NOMO-1 (cell line): ENCODE data around the gene WDR12.
"Not testable (repeated sequence)": the region's sequence is repeated elsewhere in the genome, so short reads cannot be mapped to it uniquely, and the experiment has no call there.

Source experiments
- DNase-seq, 2 experiments: peaks; one replicate each; lab custom pipeline; 2025; ENCODE audit not compliant: unreplicated experiment in 2 of 2; lab: John Stamatoyannopoulos, UW

The WDR12 gene

DNA sequence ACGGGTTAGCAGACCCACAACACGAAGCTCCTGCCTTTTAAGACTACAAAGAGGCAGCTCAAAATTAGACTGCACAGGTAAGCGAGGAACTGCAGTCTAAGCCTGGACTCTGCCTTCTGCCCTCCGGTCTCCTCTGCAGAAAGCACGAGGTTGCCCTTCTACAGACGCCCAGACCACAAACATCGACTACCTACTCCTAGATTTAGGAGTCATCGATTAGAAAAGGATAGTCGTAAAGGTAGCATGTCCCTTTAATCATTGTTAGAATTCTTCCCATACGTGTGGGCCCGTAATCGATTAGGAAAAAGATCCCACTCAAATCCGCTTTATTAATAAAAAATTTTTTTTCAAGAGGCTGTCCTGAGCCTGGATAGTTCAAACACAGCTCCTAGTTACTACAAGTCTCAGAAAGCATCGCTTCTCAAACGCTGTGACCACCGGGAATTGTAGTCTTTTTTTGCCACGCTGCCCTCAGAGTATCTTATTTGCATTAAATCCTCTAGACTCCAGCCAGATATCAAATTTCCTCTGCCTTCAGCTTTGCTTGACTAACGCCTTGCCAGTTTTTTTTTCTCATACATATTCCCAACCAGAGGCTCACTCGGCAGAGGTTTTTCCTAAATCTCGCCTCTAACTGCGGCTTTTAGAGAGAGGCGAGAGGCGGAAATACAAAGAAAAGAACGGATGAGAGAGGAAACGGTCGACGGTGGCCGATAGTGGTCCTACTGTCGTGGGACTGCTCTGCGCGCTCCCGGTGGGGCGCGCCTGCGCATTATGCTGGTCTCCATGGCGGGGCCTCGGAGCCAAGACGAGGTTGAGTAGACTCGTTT lies at the start of gene WDR12, which contains the start of gene CARF:
TSS of gene WDR12 (minus strand) at position 162 of the 830 bp plus-strand sequence. CDS start 197 bp downstream, outside the sequence.
TSS of gene CARF (plus strand) at position 764 of the 830 bp plus-strand sequence. CDS start 29,628 bp downstream, outside the sequence.
- peak; percentile 85 to 95 for DNase-seq

DNA sequence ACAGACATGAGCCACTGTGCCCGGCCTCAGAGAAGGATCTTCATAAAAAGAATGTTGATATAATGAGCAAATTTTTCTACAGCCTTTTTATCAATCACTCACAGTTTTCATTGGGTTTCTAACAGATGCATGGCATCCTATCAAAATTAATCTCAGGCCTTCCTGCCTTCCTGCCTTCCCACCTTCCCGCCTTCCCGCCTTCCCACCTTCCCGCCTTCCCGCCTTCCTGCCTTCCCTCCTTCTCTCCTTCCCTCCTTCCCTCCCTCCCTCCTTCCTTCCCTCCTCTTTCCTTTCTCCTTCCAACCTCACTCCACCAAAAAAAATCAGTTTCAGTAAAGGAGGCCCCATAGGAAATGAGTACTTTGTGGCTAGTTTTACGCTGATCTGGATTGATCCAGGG lies 49.1 kb upstream of the WDR12 start:
- DNase-seq, result no peak

DNA sequence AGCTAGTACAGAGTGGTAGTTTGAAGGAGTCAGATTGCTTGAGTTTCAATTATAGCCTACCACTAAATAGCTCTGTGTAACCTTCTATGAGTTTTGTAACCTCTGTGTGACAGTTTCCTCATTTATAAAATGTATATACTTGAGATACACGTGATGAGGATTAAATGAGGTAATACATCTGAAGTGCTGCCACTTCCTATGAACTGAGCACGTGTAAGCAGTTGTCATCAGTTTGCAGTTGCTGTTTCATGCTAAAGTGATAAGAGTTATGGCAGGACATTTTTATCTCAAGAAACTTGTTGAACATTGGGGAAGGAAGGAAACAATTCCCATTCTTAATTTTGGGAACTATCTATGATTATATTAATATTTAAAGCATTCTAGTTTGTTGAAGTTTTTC lies 39.1 kb upstream of the WDR12 start:
- DNase-seq, result peak; percentile 59 to 98

DNA sequence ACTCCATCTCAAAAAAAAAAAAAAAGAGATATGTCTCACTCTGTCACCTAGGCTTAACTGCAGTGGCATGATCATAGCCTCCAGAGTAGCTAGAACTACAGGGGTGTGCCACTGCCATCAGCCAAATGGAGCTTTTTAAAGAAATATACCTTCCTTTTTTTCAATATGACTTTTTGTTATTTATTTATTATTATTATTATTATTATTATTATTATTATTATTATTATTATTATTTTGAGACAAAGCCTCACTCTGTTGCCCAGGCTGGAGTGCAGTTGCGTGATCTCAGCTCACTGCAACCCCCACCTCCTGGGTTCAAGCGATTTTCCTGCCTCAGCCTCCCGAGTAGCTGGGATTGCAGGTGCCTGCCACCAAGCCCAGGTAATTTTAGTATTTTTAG lies 37.9 kb upstream of the WDR12 start:
- not testable (repeated sequence) for DNase-seq

DNA sequence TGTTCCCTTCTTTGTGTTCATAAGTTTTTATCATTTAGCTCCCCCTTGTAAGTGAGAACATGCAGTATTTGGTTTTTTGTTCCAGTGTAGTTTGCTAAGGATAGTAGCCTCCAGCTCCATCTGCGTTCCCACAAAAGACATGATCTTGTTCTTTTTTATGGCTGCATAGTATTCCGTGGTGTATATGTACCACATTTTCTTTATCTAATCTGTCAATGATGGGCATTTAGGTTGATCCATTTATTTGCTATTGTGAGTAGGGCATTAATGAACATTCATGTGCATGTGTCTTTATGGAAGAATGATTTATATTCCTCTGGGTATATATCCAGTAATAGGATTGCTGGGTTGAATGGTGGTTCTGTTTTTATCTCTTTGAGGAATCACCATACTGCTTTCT lies 34.0 kb upstream of the WDR12 start:
- no peak for DNase-seq

DNA sequence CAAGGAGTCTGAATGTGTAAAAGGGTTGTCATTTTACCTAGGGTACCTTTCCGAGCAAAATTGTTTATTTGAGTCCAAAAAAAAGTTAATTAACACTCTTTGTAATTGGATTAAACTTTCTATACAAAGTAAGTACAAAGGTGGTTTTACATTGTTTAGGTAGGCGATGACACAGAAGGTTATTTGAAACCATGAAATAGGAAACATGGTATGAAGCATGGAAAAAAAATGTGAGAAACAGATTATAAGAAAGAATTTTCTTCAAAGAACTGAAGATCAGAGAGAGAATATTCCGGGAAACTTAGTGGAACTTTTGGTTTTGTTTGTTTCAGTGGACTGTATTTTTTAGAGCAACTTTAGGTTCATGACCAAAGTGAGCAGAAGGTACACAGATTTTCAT lies 33.3 kb upstream of the WDR12 start:
- DNase-seq, result no peak

DNA sequence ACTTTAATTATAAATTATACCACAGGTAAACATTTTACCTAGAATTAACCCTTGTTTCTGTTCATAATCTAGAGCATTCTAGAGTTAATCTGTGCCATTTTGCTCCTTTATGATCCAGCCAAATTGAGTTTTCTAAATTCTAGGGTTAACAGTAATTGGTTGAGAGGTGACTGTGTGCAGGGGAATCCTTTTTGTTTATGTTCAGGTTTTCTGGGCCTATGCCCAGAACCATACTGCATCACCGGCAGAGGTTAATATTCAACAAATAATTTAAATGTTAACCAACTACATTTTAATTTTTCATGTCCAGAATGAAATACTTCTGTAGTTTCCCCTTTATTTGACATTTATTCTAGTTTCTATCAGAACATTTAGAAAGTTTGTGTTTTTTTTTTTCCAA lies 32.9 kb upstream of the WDR12 start:
- DNase-seq, result no peak

DNA sequence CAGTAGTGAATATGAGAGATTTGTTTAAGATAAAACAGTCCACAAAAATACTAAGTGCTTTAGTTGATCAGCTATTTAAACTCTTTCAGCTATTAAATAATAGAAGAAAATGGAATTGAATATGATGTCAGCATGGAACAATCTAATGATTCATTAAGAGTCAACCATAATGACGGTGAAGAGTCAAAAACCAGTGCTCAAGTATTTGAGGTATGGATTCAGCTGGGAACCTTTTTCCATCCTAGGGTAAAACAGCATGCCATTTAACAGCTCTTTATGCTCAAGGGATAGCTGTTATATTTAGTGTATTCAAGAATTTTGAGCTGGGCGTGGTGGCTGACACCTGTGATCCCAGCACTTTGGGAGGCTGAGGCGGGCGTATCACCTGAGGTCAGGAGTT lies 30.3 kb upstream of the WDR12 start:
- DNase-seq, result no peak

DNA sequence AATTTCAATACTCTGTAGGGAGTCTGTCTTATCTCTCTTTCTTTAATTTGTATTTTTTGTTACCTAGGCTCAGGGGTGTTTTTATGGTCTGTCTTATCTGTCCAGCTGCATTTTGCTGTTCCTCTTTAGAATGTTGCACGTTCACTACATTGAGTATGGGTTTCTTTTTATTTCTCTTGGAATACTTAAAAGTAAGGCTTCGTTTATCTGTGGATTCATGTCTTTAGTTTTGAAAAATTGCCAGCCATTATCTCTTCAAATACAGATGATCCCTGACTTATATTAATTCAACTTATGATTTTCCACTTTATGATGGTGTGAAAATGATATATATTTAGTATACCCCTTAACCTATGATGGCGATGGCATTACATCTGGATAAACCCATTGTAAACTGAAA lies 27.5 kb upstream of the WDR12 start:
- no peak for DNase-seq

DNA sequence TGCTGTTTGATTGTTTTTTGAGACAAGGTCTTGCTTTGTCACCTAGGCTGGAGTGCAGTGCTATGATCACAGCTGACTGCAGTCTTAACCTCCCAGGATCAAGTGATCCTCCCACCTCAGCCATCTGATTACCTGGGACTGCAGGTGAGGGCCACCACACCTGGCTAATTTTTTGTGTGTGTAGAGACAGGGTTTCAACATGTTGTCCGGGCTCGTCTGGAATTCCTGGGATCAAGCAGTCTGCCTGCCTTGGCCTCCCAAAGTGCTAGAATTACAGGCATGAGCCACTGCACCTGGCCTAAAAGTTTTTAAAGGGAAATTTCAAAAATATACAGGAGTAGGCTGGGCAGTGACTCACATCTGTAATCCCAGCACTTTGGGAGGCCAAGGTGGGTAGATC lies 23.0 kb upstream of the WDR12 start:
- no peak for DNase-seq

DNA sequence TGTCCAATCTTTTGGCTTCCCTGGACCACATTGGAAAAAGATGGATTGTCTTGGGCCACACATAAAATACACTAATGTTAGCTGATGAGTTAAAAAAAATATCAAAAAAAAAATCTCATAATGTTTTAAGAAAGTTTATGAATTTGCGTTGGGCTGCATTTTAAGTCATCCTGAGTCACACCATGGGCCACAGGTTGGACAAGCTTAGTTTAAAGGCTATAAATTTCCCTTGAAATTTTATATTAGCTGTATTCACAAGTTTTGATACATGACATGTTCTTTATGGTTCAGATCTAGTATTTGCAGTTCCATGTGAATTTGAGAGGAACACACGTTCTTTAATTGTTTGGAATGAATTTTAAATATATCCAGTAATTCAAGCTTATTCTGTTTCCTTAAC lies 22.5 kb upstream of the WDR12 start:
- no peak for DNase-seq

DNA sequence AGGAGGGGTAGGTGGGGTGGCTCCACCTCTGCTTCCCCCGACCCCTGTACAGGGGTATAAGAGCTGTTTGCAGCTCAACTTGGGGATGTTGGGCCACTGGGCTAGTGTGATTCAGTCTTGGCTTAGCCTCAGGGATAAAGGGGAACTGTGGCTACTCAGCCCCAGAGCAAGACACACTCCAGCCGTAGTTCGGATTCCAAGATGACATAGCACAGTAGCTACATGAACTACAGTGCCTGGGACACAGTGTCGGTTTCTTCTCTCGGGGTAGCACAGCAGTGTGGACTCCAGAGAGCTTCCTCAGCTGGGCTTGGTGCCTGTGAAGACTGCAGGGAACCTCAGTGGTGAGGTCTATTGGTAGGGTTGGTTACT lies 21.7 kb upstream of the WDR12 start:
- no peak for DNase-seq

DNA sequence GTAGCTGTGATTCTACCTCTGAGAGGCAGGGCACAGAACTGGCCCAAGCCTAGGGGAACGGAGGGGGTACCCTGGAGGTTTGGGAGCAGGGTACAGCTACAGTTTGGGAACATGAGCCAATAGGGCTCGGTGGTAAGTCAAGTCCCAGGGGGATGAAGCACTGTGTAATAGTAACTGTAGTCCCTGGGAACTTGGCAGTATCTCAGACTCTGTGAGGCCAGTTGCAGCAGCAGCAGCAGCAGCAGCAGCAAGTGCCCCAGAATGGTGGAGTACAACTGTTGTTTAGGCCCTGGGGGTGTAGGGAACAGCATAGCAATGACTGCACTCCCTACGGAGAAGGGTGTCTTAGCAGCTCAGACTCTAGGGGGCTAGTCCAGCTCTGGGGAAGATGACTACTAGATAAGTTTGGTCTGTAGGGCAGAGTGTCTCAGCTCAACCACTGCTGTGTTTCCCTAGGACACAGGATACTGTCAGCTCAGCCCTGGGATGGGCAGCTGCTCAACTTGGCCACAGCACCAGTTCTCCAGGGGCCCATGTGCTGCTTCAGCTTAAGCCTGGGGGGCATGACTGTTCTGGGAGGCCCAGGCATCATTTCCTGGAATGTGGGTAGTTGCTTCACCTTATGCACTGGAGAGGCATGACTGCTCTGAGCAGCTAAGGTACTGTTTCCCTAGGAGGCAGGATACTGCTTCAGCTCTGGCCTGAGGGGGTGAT lies 21.1 kb upstream of the WDR12 start:
- no peak for DNase-seq

DNA sequence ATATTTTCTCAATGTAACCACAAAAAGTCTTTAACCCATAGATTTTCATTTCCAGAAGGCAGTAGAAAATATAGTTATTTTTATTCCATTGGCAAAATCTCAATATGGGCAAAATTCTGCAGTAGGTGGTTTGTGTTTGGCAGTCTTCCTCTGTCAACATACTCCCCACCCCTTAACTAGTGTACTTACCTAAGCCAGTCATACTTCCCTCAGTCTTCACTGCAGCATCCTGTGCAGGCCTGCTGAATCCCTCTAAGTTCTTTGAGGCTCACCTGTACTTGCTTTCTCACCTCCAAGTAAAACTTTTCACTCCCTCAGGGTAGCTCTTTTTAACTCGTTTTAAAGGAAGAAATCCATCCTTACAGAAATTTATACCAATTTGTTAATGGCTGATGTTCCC lies 7.4 kb upstream of the WDR12 start:
- no peak for DNase-seq

DNA sequence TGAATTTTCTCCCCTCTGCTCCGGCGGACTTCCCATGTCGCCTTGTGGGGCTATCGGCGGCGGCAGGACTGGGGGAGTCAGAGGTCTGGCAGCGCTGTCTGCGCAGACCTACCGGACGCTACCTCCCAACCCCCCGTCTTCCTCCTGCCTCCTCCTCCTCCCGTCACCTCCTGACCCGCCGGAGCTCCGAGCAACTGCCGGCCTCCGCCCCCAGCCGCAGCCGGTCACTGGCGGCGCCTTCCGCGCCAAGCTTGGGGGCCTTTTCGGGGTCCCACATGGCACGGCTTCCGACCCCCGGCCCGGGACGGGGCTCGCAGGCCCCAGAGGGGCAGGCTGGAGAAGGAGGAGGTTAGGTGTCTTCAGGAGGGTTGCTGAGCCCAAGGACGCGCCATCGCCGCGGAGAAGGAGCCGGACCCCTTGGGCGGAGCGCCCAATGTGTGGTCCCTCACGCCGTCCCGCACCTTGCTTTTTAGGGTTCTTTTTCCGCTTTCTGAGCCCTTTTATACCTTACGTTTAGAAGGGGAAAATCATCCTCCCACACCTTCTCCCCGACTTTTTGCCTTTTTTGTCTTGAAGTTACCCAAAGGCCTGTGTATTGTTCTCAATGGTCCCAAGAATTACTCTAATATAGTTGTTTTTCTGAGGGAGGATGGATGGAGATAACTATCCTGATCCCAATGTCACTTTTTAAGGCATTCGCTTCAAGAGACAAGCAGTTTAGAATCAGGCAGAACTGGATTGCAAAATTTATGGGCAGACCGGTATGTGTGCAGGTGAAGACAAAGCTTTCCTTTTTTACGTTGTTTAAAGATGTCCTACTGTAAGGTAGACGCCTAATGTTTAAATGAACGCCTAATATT lies 1.1 kb upstream of the WDR12 start:
- not testable (repeated sequence) for DNase-seq

DNA sequence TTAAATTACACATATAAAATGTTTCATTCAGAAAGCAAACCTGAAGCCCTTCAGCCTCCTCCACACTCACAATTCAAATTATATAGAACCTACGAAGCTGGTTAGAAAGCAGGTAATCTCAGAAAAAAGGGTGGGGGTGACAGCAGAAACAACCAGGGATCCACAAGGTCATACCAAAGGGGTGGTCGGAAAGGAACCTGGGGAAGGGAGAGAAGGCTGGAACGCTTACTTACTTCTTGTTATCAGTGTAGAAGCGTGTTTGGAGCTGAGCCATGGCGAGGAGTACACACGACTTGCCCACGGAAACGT lies 316 bp downstream of the WDR12 start:
- DNase-seq, result no peak

DNA sequence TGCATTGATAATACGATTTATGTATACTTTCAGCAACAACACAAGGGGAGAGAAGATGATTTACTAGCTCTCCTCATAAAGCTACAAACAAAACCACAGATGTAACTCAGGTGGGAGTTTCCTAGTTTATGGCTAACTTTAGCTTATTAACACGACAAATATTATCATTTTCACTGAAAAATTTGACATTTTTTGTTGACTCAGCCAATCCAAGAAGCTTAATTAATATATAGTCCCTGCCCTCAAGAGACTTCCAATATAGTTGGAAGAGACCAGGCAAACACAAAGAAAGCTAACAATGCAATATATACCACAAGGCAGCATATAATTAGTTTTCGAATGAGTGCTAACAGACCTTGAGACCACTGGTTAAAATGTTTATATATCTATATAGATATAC lies 775 bp downstream of the WDR12 start:
- DNase-seq, result no peak

DNA sequence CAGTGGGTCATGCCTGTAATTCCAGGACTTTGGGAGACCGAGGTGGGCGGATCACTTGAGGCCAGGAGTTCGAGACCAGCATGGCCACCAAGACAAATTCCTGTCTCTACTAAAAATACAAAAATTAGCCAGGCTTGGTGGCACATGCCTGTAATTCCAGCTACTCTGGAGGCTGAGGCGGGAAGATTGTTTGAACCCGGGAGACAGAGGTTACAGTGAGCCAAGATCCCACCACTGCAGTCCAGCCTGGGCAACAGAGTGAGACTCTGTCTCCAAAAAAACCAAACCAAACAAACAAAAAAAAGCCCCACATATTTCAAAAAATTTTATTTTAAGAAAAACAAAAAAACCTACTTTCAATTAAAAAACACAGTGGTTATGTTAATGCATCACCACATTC lies 1.2 kb downstream of the WDR12 start:
- not testable (repeated sequence) for DNase-seq

DNA sequence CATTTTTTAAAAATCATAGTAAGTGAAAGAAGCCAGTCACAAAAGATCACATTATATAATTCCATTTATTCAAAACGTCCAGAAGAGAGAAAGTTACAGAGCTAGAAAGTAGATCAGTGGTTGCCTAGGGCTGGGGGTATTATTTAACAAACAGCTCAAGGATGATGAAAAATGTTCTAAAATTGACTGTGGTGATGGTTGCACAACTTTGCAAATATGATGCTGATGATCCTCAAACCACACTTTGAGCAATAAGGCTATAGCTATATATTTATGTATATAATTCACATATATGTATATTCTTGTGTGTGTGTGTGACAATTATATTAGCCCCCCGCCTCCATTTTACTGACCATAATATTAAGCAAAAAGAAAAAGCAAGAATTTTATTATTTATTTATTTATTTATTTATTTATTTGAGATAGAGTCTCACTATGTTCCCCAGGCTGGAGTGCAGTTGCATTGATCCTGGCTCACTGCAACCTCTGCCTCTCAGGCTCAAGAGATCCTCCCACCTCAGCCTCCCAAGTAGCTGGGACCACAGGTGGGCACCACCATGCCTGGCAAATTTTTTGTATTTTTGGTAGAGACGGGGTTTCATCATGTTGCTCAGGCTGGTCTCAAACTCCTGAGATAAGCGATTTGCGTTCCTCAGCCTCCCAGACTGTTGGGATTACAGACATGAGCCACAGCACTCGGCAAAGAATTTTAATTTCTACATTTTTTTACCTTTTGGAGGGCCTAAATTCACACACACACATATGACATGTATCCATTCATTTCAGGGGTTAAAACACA lies 1.9 kb downstream of the WDR12 start:
- peak; percentile 44 to 82 for DNase-seq

DNA sequence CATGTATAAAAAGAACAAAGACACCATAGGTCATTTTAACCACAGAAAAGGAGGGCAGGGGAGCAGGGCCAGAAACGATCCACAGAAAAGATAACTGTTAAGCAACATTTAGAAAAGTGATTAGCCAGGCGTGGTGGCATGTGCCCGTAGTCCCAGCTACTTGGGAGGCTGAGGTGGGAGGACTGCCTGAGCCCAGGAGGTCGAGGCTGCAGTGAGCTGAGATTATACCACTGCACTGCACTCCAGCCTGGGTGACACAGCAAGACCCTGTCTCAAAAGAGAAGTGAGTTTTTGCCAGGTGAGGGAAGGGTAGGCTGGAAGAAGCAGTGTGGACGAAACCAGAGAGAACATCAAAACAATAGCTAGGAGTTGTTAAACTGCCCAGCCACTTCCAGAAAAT lies 3.3 kb downstream of the WDR12 start:
- no peak for DNase-seq

DNA sequence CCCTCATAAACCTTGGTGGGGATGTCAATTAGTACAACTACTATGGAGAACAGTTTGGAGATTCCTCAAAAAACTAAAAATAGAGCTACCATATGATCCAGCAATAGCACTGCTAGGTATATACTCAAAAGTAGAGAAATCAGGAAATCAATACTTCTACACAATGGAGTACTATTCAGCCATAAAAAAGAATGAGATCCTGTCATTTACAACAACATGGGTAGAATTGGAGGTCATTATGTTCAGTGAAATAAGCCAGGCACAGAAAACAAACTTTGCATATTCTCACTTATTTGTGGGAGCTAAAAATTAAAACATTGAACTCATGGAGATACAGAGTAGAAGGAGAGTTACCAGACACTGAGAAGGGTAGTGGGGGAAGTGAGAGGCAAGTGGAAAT lies 6.0 kb downstream of the WDR12 start:
- DNase-seq, result not testable (repeated sequence)
